IMR-90 (cell line): ENCODE results near the gene PARVB. TPM values are rescaled to one million over a fixed set of nuclear protein-coding genes. Genes with fewer than 3 reads are reported as not detected.

Experiments used
- ATAC-seq: fragments of 200-7000 bp; cut with Tn5 transposase; 2 replicates; pipeline ENCODE4 v1.9.1; 2020; ENCODE audit warnings: low read depth, mild to moderate bottlenecking, moderate library complexity
- BruUV-seq: library from RNA; stranded (reverse); fragments of 400-500 nt; replicated peaks from 2 replicates; lab custom pipeline; 2021; lab: Mats Ljungman, UMichigan
- CTCF ChIA-PET: fragments of 300-600 bp; formaldehyde crosslinking; extraction: SDS; loops from one replicate; lab custom pipeline; 2021; ENCODE audit warnings: antibody characterized with exemption; lab: Yijun Ruan, JAX
- POLR2A ChIA-PET: fragments of 300-600 bp; sonication (Branson Sonifier 250); formaldehyde crosslinking; loops from one replicate; lab custom pipeline; 2022; ENCODE audit warnings: antibody characterized with exemption; ENCODE audit not compliant: unreplicated experiment; lab: Charles Lee
- DNase-seq: peaks from one replicate; pipeline ENCODE4 v3.0.0; 2013
- H2AFZ ChIP-seq: replicated peaks from 2 replicates; pipeline ENCODE3; 2013; ENCODE audit warnings: low read length, mild to moderate bottlenecking; ENCODE audit not compliant: poor library complexity
- H2AK5ac ChIP-seq: 2 replicates; pipeline ENCODE4 v1.6.1; 2013; ENCODE audit warnings: low read depth, low read length, inconsistent platforms
- H2AK9ac ChIP-seq: replicated peaks from 2 replicates; pipeline ENCODE3; 2013; ENCODE audit warnings: mild to moderate bottlenecking, low read depth, low read length, moderate library complexity; ENCODE audit not compliant: poor library complexity
- H2BK120ac ChIP-seq: 2 replicates; pipeline ENCODE4 v1.6.1; 2013; ENCODE audit warnings: low read depth, low read length, inconsistent platforms
- H2BK15ac ChIP-seq: 3 replicates; pipeline ENCODE4 v1.6.1; 2013; ENCODE audit warnings: low read depth, low read length, inconsistent platforms
- H2BK20ac ChIP-seq: 2 replicates; pipeline ENCODE4 v1.6.1; 2013; ENCODE audit warnings: low read depth, mild to moderate bottlenecking, inconsistent platforms, low read length, moderate library complexity
- H2BK5ac ChIP-seq: 2 replicates; pipeline ENCODE4 v1.6.1; 2013; ENCODE audit warnings: mild to moderate bottlenecking, low read depth, low read length, inconsistent platforms; ENCODE audit not compliant: poor library complexity, severe bottlenecking
- H3K14ac ChIP-seq: replicated peaks from 2 replicates; pipeline ENCODE4 v1.6.1; 2013; ENCODE audit warnings: low read depth, low read length, inconsistent platforms
- H3K18ac ChIP-seq: 2 replicates; pipeline ENCODE4 v1.6.1; 2013; ENCODE audit warnings: low read depth, low read length, control low read depth
- H3K23ac ChIP-seq: 2 replicates; pipeline ENCODE4 v1.6.1; 2013; ENCODE audit warnings: low read depth, low read length, inconsistent platforms
- H3K27ac ChIP-seq: 2 replicates; pipeline ENCODE4 v1.5.1; 2013; ENCODE audit warnings: mild to moderate bottlenecking, control low read depth, low read length; ENCODE audit not compliant: insufficient read depth
- H3K27me3 ChIP-seq: 2 replicates; pipeline ENCODE4 v1.6.1; 2013; ENCODE audit warnings: low read length; ENCODE audit not compliant: control insufficient read depth, insufficient read depth
- H3K36me3 ChIP-seq: 2 replicates; pipeline ENCODE4 v1.6.1; 2013; ENCODE audit warnings: low read length, mixed read lengths; ENCODE audit not compliant: control insufficient read depth, insufficient read depth
- H3K4ac ChIP-seq: 2 replicates; pipeline ENCODE4 v1.6.1; 2013; ENCODE audit warnings: low read depth, low read length, inconsistent platforms
- H3K4me1 ChIP-seq: 2 replicates; pipeline ENCODE4 v1.6.1; 2013; ENCODE audit warnings: low read length, mixed read lengths; ENCODE audit not compliant: control insufficient read depth, insufficient read depth
- H3K4me2 ChIP-seq: 2 replicates; pipeline ENCODE4 v1.6.1; 2013; ENCODE audit warnings: low read depth, mild to moderate bottlenecking, control low read depth, low read length, moderate library complexity
- H3K4me3 ChIP-seq: 2 replicates; pipeline ENCODE4 v1.5.1; 2013; ENCODE audit warnings: low read depth, mild to moderate bottlenecking, control low read depth, low read length, moderate library complexity; ENCODE audit not compliant: insufficient read depth
- H3K56ac ChIP-seq: 2 replicates; pipeline ENCODE4 v1.6.1; 2013; ENCODE audit warnings: low read length, inconsistent platforms; ENCODE audit not compliant: insufficient read depth; ENCODE audit errors: extremely low read depth
- H3K79me1 ChIP-seq, 2 experiments: 2 replicates each; pipeline ENCODE4 v1.6.1; 2013; ENCODE audit warnings: low read length in 2 of 2, inconsistent platforms in 1 of 2, low read depth in 1 of 2
- H3K9ac ChIP-seq: 2 replicates; pipeline ENCODE4 v1.6.1; 2013; ENCODE audit warnings: low read depth, low read length, control low read depth
- H3K9me1 ChIP-seq: 2 replicates; pipeline ENCODE4 v1.6.1; 2013; ENCODE audit warnings: low read length, inconsistent platforms; ENCODE audit not compliant: insufficient read depth
- H3K9me3 ChIP-seq: 2 replicates; pipeline ENCODE4 v1.6.1; 2013; ENCODE audit warnings: low read length; ENCODE audit not compliant: control insufficient read depth, insufficient read depth
- H4K20me1 ChIP-seq: 2 replicates; pipeline ENCODE4 v1.6.1; 2013; ENCODE audit warnings: low read length, inconsistent platforms; ENCODE audit not compliant: insufficient read depth
- H4K5ac ChIP-seq: 2 replicates; pipeline ENCODE4 v1.6.1; 2013; ENCODE audit warnings: mild to moderate bottlenecking, low read depth, low read length, control low read depth
- H4K8ac ChIP-seq, 2 experiments: 2 replicates each; pipeline ENCODE4 v1.6.1; 2013; ENCODE audit warnings: low read depth in 2 of 2, low read length in 2 of 2, control low read depth in 1 of 2, inconsistent platforms in 1 of 2
- H4K91ac ChIP-seq: 2 replicates; pipeline ENCODE4 v1.6.1; 2013; ENCODE audit warnings: low read depth, low read length, inconsistent platforms; ENCODE audit not compliant: insufficient read depth
- CHD1 ChIP-seq: IDR thresholded peaks from 2 replicates; pipeline ENCODE4 v1.6.1; 2012; ENCODE audit warnings: low read depth, low read length, improper control_type of control experiment
- MAFK ChIP-seq: IDR thresholded peaks from 2 replicates; pipeline ENCODE4 v1.6.1; 2012; ENCODE audit warnings: low read depth, low read length, improper control_type of control experiment
- WGBS, 2 experiments: methylation state at CpG; one replicate each; pipeline versions ENCODE4 v1.1.5 to v1.1.7; 2013; ENCODE audit warnings: missing lambda C conversion rate in 2 of 2; ENCODE audit not compliant: insufficient read length in 1 of 2; ENCODE audit errors: extremely low coverage in 2 of 2; 5-methylcytosine and 5-hydroxymethylcytosine counted together
- dilution Hi-C: fragments of 300-500 bp; cut with HindIII; formaldehyde crosslinking; loops from one replicate; pipeline ENCODE4 v1.14.3; 2018; ENCODE audit warnings: low sequenced_read_pairs; ENCODE audit not compliant: unreplicated experiment
- in situ Hi-C: fragments of 300-500 bp; cut with MboI; formaldehyde crosslinking; loops from 3 replicates; pipeline ENCODE4 v1.14.3; 2019; ENCODE audit warnings: low sequenced_read_pairs, inconsistent platforms, mixed read lengths
- intact Hi-C: fragments of 100-400 bp; cut with micrococcal nuclease; formaldehyde crosslinking; loops from 2 replicates; pipeline ENCODE4 v1.10.0; 2022
- polyA plus RNA-seq, 3 experiments: library from polyadenylated mRNA; depleted of rRNA; stranded (reverse); fragments of >200 nt; gene quantifications; 2 replicates each; pipeline ENCODE4 v1.2.3, GENCODE V29; 2012; ENCODE audit warnings: low replicate concordance in 1 of 3
- total RNA-seq: library from RNA; depleted of rRNA; stranded (reverse); fragments of >200 nt; gene quantifications from 2 replicates; pipeline ENCODE4 v1.2.3, GENCODE V29; 2012
- TF ChIP-seq, protein P1 (sequence below): conservative IDR thresholded peaks from 2 replicates; pipeline ENCODE4 v1.5.1; 2012; ENCODE audit warnings: mild to moderate bottlenecking, low read depth, low read length, improper control_type of control experiment

PARVB gene
- total and polyA plus RNA-seq, 2 of the 4 experiments (the other 2 are of a cell fraction): 44.3 to 53.9 TPM

DNA sequence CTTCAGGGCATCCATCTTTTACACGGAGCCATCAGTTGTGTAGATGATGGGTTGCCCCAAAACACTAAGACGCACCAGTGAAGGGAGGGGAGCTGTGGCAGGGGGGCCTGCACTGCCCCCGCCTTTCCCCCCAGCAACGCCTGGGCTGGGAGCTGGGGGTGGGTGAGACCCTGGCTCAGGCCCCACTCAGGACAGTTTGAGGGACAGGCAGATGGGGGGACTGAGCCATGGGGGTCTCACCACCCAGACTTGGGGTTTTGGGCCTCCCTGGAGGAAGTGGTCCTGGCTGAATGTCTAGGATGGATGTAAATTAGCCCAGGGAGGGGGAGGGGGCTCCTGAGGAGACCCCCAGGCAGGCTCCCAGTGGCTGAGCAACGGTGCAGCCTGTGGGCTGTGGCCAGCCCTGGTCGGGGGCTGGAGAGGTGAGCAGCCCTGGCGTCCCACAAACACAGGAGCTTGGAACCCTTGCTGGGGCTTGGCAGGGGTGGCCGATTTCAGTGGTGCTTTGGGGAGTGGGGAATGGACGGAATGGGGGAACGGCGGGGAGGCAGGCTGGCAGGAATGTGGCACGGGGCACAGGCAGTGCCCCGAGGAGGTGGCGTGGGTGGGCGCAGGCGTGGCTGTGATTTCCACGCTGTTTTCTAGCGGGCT is 6.1 kb downstream of the PARVB start:
- no peak overlapping the region for H3K23ac ChIP-seq
- no peak overlapping the region for H4K5ac ChIP-seq
- H2AK9ac ChIP-seq: no peak overlapping the region
- DNase-seq (no peak), ATAC-seq (no peak)
- H2BK120ac ChIP-seq: no peak overlapping the region
- no peak overlapping the region for H3K56ac ChIP-seq
- peaks cover 5% of the 10 kb centered on the region for H3K4me1 ChIP-seq
- no peak overlapping the region for H4K91ac ChIP-seq
- peaks cover 16 to 70% of the 10 kb centered on the region in 2 experiments for H3K79me1 ChIP-seq
- no peak overlapping the region for H4K8ac ChIP-seq
- no peak overlapping the region for H3K18ac ChIP-seq
- no peak overlapping the region for H3K4ac ChIP-seq
- ChIA-PET POLR2A (no interaction called here), CTCF (no interaction called here)
- no peaks in the 10 kb centered on the region for H3K27me3 ChIP-seq
- 0 out of 2 replicates have a peak, but pooled peaks cover 2% of the 10 kb centered on the region for H3K9me1 ChIP-seq
- WGBS, 2 experiments: 97% methylated on average over 10 of the region's 18 CpGs; no CpG with 5 or more reads in 1 of the 2 experiments
- H3K36me3 ChIP-seq: no peaks in the 10 kb centered on the region
- H3K4me3 ChIP-seq: no peak overlapping the region
- no peak overlapping the region for H2BK5ac ChIP-seq
- H2AFZ ChIP-seq: no peak overlapping the region
- no peak overlapping the region for H3K4me2 ChIP-seq
- dilution Hi-C loops (no loop called here), intact Hi-C loops (no loop called here), in situ Hi-C loops (no loop called here)
- H4K20me1 ChIP-seq: no peaks in the 10 kb centered on the region
- TF ChIP-seq, protein P1, sequence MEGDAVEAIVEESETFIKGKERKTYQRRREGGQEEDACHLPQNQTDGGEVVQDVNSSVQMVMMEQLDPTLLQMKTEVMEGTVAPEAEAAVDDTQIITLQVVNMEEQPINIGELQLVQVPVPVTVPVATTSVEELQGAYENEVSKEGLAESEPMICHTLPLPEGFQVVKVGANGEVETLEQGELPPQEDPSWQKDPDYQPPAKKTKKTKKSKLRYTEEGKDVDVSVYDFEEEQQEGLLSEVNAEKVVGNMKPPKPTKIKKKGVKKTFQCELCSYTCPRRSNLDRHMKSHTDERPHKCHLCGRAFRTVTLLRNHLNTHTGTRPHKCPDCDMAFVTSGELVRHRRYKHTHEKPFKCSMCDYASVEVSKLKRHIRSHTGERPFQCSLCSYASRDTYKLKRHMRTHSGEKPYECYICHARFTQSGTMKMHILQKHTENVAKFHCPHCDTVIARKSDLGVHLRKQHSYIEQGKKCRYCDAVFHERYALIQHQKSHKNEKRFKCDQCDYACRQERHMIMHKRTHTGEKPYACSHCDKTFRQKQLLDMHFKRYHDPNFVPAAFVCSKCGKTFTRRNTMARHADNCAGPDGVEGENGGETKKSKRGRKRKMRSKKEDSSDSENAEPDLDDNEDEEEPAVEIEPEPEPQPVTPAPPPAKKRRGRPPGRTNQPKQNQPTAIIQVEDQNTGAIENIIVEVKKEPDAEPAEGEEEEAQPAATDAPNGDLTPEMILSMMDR: no peak
- TF ChIP-seq CHD1 (no peak), MAFK (no peak)
- H2BK20ac ChIP-seq: no peak overlapping the region
- no peak overlapping the region for H2AK5ac ChIP-seq
- H3K9me3 ChIP-seq: no peaks in the 10 kb centered on the region
- no peak overlapping the region for H3K27ac ChIP-seq
- BruUV-seq: no TSS peak
- H2BK15ac ChIP-seq: no peak overlapping the region
- H3K9ac ChIP-seq: no peak overlapping the region
- H3K14ac ChIP-seq: no peak overlapping the region
